H7 (cell line): ENCODE data around the gene SMG6. TPM values are rescaled to one million over a fixed set of nuclear protein-coding genes. Genes with fewer than 3 reads are reported as not detected.
A peak's percentile ranks its signal among the peaks of the same experiment; 100 is the strongest.

Experiments used
- DNase-seq: peaks from one replicate; pipeline ENCODE4 v3.0.0; 2012
- H3K27me3 ChIP-seq: 2 replicates; pipeline ENCODE4 v1.6.0; 2011; ENCODE audit warnings: mild to moderate bottlenecking, low read length; ENCODE audit not compliant: control insufficient read depth, insufficient read depth
- H3K36me3 ChIP-seq: replicated peaks from 2 replicates; pipeline ENCODE4 v1.5.1; 2011; ENCODE audit warnings: low read length; ENCODE audit not compliant: control insufficient read depth, insufficient read depth
- H3K4me3 ChIP-seq: 2 replicates; pipeline ENCODE4 v1.5.1; 2011; ENCODE audit warnings: low read depth, mild to moderate bottlenecking, control low read depth, low read length, moderate library complexity; ENCODE audit not compliant: insufficient read depth
- total RNA-seq: library from RNA; depleted of rRNA; stranded (reverse); fragments of >200 nt; shearing (Covaris generic); gene quantifications from 2 replicates; pipeline ENCODE4 v1.2.3, GENCODE V29; 2014

SMG6 gene
- total RNA-seq, 1 experiment from 2014 or later: 18.2 TPM

- Histone ChIP-seq H3K27me3 (no peaks in the 10 kb centered on the region), H3K4me3 (no peak overlapping the region), H3K36me3 (no peaks in the 10 kb centered on the region)
- peak; percentile 75 for DNase-seq
These were observed 87.8 kb downstream of the SMG6 start for GRCh38 chr17:2215616-2216364.

GRCh38 chr17:2214929-2215615, 88.5 kb downstream of the SMG6 start:
- Histone ChIP-seq H3K27me3 (no peaks in the 10 kb centered on the region), H3K36me3 (no peaks in the 10 kb centered on the region), H3K4me3 (no peak overlapping the region)
- DNase-seq: no peak

GRCh38 chr17:2214047-2214928, 89.3 kb downstream of the SMG6 start:
- Histone ChIP-seq H3K27me3 (no peaks in the 10 kb centered on the region), H3K4me3 (no peak overlapping the region), H3K36me3 (no peaks in the 10 kb centered on the region)
- DNase-seq: peak; percentile 49

- no peaks in the 10 kb centered on the region for H3K27me3 ChIP-seq
- no peak overlapping the region for H3K4me3 ChIP-seq
- no peaks in the 10 kb centered on the region for H3K36me3 ChIP-seq
- DNase-seq: no peak
These were observed 90.2 kb downstream of the SMG6 start for GRCh38 chr17:2213291-2213960.

- Histone ChIP-seq H3K4me3 (no peak overlapping the region), H3K36me3 (no peaks in the 10 kb centered on the region), H3K27me3 (no peaks in the 10 kb centered on the region)
- DNase-seq: no peak
These were observed 91.1 kb downstream of the SMG6 start for GRCh38 chr17:2212400-2212981.

- no peaks in the 10 kb centered on the region for H3K27me3 ChIP-seq
- no peak for DNase-seq
- H3K36me3 ChIP-seq: no peaks in the 10 kb centered on the region
- H3K4me3 ChIP-seq: no peak overlapping the region
These were observed 91.8 kb downstream of the SMG6 start for GRCh38 chr17:2211661-2212399.

- Histone ChIP-seq H3K27me3 (no peaks in the 10 kb centered on the region), H3K4me3 (no peak overlapping the region), H3K36me3 (no peaks in the 10 kb centered on the region)
- no peak for DNase-seq
These were observed 92.9 kb downstream of the SMG6 start for GRCh38 chr17:2210726-2211125.

- Histone ChIP-seq H3K27me3 (no peaks in the 10 kb centered on the region), H3K4me3 (no peak overlapping the region), H3K36me3 (no peaks in the 10 kb centered on the region)
- no peak for DNase-seq
These were observed 95.6 kb downstream of the SMG6 start for GRCh38 chr17:2207815-2208515.

GRCh38 chr17:2204393-2204792, 99.2 kb downstream of the SMG6 start:
- Histone ChIP-seq H3K36me3 (no peaks in the 10 kb centered on the region), H3K27me3 (no peaks in the 10 kb centered on the region), H3K4me3 (no peak overlapping the region)
- no peak for DNase-seq

- Histone ChIP-seq H3K4me3 (no peak overlapping the region), H3K27me3 (no peaks in the 10 kb centered on the region), H3K36me3 (no peaks in the 10 kb centered on the region)
- DNase-seq: no peak
These were observed 99.8 kb downstream of the SMG6 start for GRCh38 chr17:2203818-2204217.

- H3K4me3 ChIP-seq: no peak overlapping the region
- H3K27me3 ChIP-seq: no peaks in the 10 kb centered on the region
- DNase-seq: no peak
- H3K36me3 ChIP-seq: no peaks in the 10 kb centered on the region
These were observed 100.5 kb downstream of the SMG6 start for GRCh38 chr17:2202996-2203575.

- Histone ChIP-seq H3K4me3 (no peak overlapping the region), H3K27me3 (no peaks in the 10 kb centered on the region), H3K36me3 (no peaks in the 10 kb centered on the region)
- DNase-seq: no peak
These were observed 101.1 kb downstream of the SMG6 start for GRCh38 chr17:2202302-2202995.
